CD4-positive, alpha-beta T cell treated with Interleukin-4 for 4 hours (primary cell): ENCODE measurements around the gene STRA8.
A peak's percentile ranks its signal among the peaks of the same experiment; 100 is the strongest.

ENCODE experiments used
- DNase-seq: peaks from one replicate; pipeline ENCODE4 v3.0.0-alpha.2; 2020

STRA8 gene

GRCh38 chr7:135240441-135240840 lies 6.8 kb downstream of the STRA8 start:
- no peak for DNase-seq

GRCh38 chr7:135242096-135242684 lies 8.6 kb downstream of the STRA8 start:
- no peak for DNase-seq

GRCh38 chr7:135245226-135246190 lies 11.9 kb downstream of the STRA8 start:
- no peak for DNase-seq

- no peak for DNase-seq
Observed at GRCh38 chr7:135246191-135246825, 12.7 kb downstream of the STRA8 start.

- no peak for DNase-seq
Observed at GRCh38 chr7:135247746-135248471, 14.3 kb downstream of the STRA8 start.

- no peak for DNase-seq
Observed at GRCh38 chr7:135248546-135248945, 14.9 kb downstream of the STRA8 start.

GRCh38 chr7:135251496-135252391 lies 18.1 kb downstream of the STRA8 start:
- DNase-seq: no peak

GRCh38 chr7:135253851-135254771 lies 20.5 kb downstream of the STRA8 start:
- DNase-seq: peak; percentile 3

- no peak for DNase-seq
Observed at GRCh38 chr7:135257790-135258189, 24.2 kb downstream of the STRA8 start.

- DNase-seq: no peak
Observed at GRCh38 chr7:135258585-135258984, 24.9 kb downstream of the STRA8 start.

GRCh38 chr7:135259702-135260101 lies 26.1 kb downstream of the STRA8 start:
- DNase-seq: no peak

GRCh38 chr7:135260470-135260869 lies 26.8 kb downstream of the STRA8 start:
- no peak for DNase-seq

- DNase-seq: no peak
Observed at GRCh38 chr7:135260930-135261721, 27.5 kb downstream of the STRA8 start.

GRCh38 chr7:135262623-135263320 lies 29.1 kb downstream of the STRA8 start:
- no peak for DNase-seq

GRCh38 chr7:135263321-135263970 lies 29.8 kb downstream of the STRA8 start:
- no peak for DNase-seq

GRCh38 chr7:135265637-135266036 lies 32.0 kb downstream of the STRA8 start:
- no peak for DNase-seq

- no peak for DNase-seq
Observed at GRCh38 chr7:135269921-135270320, 36.3 kb downstream of the STRA8 start.

- DNase-seq: no peak
Observed at GRCh38 chr7:135270577-135271254, 37.1 kb downstream of the STRA8 start.
